Esophagus muscularis mucosa (tissue), 4 donors: ENCODE measurements around the gene ZBTB22.

Experiments used
- EP300 ChIP-seq: sonication (generic); formaldehyde crosslinking; IDR thresholded peaks from one replicate; pipeline ENCODE4 v1.6.1; 2017; ENCODE audit warnings: antibody characterized with exemption
- POLR2A ChIP-seq: fragments of 450-650 bp; IDR thresholded peaks from one replicate; pipeline ENCODE4 v1.6.1; 2017; ENCODE audit warnings: antibody characterized with exemption, moderate library complexity, mild to moderate bottlenecking, low read depth
- TF ChIP-seq, protein P1 (sequence below), 3 experiments: fragments of 200-600 bp in 2 of 3; fragments of 450-650 bp in 1 of 3; sonication (generic) in 2 of 3; IDR thresholded peaks; one replicate each; pipeline ENCODE4 v1.5.1; 2017 to 2019; ENCODE audit warnings: antibody characterized with exemption in 3 of 3, mild to moderate bottlenecking in 2 of 3, moderate library complexity in 1 of 3

- TF ChIP-seq, protein P1, sequence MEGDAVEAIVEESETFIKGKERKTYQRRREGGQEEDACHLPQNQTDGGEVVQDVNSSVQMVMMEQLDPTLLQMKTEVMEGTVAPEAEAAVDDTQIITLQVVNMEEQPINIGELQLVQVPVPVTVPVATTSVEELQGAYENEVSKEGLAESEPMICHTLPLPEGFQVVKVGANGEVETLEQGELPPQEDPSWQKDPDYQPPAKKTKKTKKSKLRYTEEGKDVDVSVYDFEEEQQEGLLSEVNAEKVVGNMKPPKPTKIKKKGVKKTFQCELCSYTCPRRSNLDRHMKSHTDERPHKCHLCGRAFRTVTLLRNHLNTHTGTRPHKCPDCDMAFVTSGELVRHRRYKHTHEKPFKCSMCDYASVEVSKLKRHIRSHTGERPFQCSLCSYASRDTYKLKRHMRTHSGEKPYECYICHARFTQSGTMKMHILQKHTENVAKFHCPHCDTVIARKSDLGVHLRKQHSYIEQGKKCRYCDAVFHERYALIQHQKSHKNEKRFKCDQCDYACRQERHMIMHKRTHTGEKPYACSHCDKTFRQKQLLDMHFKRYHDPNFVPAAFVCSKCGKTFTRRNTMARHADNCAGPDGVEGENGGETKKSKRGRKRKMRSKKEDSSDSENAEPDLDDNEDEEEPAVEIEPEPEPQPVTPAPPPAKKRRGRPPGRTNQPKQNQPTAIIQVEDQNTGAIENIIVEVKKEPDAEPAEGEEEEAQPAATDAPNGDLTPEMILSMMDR (IDR thresholded peaks at IDR 0.05), result no peak
- TF ChIP-seq POLR2A (no peak), EP300 (no peak)
Measured at GRCh38 chr6:33278392-33278741, 39.2 kb downstream of the ZBTB22 start.
